Endometrial microvascular endothelial cells (primary cell): ENCODE data around the gene TSPAN14. TPM values are rescaled to one million over a fixed set of nuclear protein-coding genes. Genes with fewer than 3 reads are reported as not detected.

ENCODE experiments used
- in situ Hi-C: cut with HindIII; loops from 2 replicates; pipeline ENCODE4 v1.10.0; 2017; ENCODE audit warnings: low sequenced_read_pairs, low pct_unique_long_range_greater_than_20kb; ENCODE audit errors: inconsistent ontology term
- total RNA-seq: library from RNA; depleted of rRNA; stranded (reverse); fragments of >200 nt; gene quantifications from one replicate; pipeline ENCODE4 v1.2.3, GENCODE V29; 2015; ENCODE audit errors: inconsistent ontology term

Gene TSPAN14, protein sequence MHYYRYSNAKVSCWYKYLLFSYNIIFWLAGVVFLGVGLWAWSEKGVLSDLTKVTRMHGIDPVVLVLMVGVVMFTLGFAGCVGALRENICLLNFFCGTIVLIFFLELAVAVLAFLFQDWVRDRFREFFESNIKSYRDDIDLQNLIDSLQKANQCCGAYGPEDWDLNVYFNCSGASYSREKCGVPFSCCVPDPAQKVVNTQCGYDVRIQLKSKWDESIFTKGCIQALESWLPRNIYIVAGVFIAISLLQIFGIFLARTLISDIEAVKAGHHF
- 275 TPM for total RNA-seq

DNA sequence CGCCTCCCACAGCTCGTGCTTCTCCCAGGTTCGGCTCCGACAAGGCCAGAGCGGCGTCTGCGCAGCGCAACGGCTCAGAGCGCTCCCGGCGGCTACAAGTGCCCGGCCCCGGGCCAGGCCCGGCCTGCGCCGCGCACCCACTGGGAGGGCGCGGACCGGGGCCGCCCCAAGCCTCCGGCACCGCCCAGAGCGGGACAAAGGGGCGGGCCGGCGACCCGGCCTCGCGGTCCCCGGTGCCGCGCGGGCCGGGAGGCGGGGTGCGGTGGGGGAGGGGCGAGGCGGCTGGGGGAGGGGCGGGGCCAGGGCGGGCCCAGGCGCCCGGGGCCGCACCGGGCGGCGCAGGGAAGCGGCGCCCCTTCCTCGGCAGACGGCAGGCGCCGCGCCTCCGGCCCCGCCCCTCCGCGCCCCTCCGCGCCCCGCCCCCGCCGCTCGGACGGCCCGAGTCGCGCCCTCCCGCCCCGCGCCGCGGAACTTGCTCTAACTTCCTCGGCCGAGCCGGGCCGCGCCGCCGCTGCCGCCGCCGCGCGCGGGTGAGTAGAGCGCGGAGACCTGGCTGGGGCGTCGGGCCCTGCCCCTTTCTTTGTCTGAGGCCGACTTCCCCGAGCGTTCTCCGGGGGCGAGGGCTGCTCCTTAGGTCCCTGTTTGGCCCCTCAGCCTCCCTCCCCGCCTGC lies at the start of gene TSPAN14:
Gene TSPAN14 (plus strand): TSS at position 469 of the 671 bp plus-strand sequence. CDS start 34,924 bp downstream, outside the sequence.
- in situ Hi-C loops: no loop called here

GRCh38 chr10:80405035-80405434 lies 49.1 kb upstream of the TSPAN14 start:
- in situ Hi-C loops: loop anchor here (25.0 kb wide), 1 partner anchor 107 kb away; no protein-coding TSS in a partner anchor

DNA sequence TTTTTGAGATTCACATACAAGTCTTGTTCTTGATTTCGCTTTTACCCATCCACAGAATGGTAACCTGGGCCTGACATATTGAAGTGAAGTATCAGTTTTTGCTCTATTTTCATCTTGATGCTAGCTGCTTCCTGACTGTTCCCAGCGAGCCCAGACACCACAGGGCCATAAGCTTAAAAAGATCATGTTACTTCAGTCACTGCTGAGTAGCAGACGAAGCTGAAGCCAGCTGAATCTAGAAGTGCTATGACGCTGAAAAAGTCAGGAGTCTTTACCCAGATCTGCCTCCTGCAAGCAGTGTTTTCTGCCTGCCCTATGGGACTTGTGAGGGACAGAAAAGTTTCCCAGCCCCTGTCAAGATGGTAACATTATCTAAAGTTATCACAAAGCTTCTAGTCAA lies 48.5 kb upstream of the TSPAN14 start:
- in situ Hi-C loops: loop anchor here (25.0 kb wide), 1 partner anchor 107 kb away; no protein-coding TSS in a partner anchor

DNA sequence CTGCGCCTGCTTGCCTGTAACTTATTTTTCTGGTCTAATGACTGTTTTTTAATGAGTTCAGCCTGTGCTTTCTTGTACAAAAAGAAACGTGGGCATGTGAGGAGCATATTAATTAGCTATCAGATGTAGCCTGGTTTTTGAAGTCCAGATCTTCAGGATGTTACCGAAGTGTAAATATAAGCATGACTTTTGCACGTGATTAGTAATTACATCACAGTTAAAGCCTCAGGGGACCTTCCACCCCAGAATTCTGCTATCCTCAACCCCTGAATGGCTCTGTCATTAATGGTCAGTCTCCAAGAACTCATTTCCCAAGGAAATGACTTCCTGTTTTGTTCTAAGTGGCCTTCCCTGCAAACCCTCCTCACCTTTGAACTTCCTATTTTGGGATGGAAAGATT lies 47.9 kb upstream of the TSPAN14 start:
- in situ Hi-C loops: loop anchor here (25.0 kb wide), 1 partner anchor 106 kb away; no protein-coding TSS in a partner anchor

- in situ Hi-C loops: loop anchor here (25.0 kb wide), 1 partner anchor 104 kb away; no protein-coding TSS in a partner anchor
Measured at GRCh38 chr10:80407812-80408241, 46.3 kb upstream of the TSPAN14 start.

GRCh38 chr10:80408242-80409101 lies 45.6 kb upstream of the TSPAN14 start, which contains the start of gene PRXL2A:
Gene PRXL2A, plus strand, starts transcription at chr10:80408551. Its CDS starts 11,917 bp downstream, at chr10:80420468.
- in situ Hi-C loops: loop anchor here (25.0 kb wide), 1 partner anchor 104 kb away; no protein-coding TSS in a partner anchor

GRCh38 chr10:80409121-80409520 lies 45.0 kb upstream of the TSPAN14 start:
- in situ Hi-C loops: loop anchor here (25.0 kb wide), 1 partner anchor 103 kb away; no protein-coding TSS in a partner anchor

DNA sequence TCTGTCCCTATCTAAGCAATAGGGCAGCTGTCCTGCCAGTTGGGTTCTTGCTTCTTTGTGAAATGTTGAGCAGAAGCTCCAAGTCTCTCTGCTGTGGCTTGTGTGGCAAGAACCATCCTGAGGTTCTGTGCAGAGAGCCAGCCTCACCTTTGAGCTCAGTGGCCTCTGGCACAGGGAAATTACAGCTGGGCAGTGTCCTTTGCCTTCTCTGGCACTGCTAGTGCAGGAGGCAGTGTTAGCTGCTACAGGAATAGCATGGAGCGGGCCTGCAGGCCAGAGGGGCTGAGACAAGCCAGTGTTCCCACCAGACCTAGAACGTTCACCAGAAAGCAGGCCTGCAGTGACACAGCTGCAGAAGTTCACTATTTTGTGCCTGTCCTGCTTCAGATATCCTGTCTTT lies 44.0 kb upstream of the TSPAN14 start:
- in situ Hi-C loops: loop anchor here (25.0 kb wide), 1 partner anchor 102 kb away; no protein-coding TSS in a partner anchor

DNA sequence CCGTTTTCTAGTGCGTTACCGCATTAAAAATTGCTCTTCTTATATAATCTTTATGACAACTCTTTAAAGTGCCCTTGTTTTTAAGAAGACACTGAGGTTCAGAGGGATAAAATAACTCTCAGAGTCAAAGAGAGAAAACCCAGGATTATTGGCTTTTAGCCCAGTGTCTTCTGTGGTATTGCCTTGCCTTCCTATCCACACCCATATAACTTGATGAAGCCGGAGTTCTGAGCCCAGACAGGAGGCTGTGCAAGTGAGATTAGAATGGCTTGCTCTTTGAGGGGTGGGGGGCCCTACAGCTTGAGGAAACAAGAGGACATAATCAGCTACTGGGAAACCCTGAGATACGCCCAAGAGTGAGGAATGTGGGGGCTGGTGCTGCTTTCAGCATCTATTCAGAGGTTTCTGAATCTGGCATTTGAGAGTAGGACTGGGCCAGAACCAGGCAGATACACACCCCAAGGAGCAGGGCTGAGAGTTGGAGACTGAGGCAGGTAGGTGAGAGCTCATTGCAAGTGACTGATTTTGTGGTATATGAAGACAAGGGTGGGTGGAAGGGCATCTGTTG lies 43.4 kb upstream of the TSPAN14 start:
- in situ Hi-C loops: loop anchor here (25.0 kb wide), 1 partner anchor 102 kb away; no protein-coding TSS in a partner anchor

DNA sequence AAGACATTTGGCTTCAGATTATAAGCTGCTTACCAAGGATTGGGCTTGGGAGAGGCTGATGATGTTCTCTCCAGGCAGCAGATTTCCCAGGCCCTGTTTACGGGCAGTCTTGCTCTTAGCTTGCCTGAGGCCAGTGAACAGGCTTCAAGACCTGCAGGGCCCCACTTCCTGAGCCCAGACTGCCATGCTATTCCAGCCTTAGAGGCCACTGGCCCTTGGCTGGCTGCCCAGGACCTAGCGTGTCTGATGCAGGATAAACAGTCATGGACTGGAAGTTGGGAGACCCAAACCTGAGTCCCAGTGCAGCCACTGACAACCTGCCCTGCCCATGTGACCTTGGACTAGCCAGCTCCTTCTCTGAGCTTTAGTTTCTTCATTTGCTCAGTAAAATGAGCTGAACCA lies 42.8 kb upstream of the TSPAN14 start:
- in situ Hi-C loops: loop anchor here (25.0 kb wide), 1 partner anchor 101 kb away; no protein-coding TSS in a partner anchor

DNA sequence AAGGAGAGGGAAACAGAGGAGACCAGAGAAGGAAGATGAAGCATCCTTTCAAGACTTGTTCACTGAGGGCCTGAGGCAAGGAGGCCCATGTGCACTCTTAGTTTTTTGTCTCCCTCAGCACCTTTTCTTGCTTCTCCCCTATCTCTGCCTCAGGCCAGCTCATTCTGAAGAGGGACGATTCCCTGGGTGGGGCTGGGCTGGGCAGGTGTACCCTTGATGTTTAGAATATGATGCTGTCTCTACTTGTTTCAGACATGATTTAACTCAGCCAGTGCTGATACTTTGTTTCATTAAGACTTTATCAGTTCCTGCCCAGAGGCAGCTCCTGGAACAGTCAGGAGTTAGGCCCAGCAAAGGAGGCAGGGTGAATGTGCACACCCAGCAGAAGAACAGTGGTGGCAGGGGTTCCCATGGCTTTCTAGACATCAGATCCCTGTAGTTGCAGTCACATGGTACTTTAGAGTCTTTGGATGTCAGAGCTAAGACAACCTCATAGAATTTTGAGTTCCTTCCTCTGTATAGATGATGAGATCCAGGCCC lies 42.4 kb upstream of the TSPAN14 start:
- in situ Hi-C loops: loop anchor here (25.0 kb wide), 1 partner anchor 101 kb away; no protein-coding TSS in a partner anchor

- in situ Hi-C loops: loop anchor here (25.0 kb wide), 1 partner anchor 100 kb away; no protein-coding TSS in a partner anchor
Measured at GRCh38 chr10:80412486-80412885, 41.6 kb upstream of the TSPAN14 start.

- in situ Hi-C loops: loop anchor here (25.0 kb wide), 1 partner anchor 99 kb away; no protein-coding TSS in a partner anchor
Measured at GRCh38 chr10:80413271-80413996, 40.7 kb upstream of the TSPAN14 start.

DNA sequence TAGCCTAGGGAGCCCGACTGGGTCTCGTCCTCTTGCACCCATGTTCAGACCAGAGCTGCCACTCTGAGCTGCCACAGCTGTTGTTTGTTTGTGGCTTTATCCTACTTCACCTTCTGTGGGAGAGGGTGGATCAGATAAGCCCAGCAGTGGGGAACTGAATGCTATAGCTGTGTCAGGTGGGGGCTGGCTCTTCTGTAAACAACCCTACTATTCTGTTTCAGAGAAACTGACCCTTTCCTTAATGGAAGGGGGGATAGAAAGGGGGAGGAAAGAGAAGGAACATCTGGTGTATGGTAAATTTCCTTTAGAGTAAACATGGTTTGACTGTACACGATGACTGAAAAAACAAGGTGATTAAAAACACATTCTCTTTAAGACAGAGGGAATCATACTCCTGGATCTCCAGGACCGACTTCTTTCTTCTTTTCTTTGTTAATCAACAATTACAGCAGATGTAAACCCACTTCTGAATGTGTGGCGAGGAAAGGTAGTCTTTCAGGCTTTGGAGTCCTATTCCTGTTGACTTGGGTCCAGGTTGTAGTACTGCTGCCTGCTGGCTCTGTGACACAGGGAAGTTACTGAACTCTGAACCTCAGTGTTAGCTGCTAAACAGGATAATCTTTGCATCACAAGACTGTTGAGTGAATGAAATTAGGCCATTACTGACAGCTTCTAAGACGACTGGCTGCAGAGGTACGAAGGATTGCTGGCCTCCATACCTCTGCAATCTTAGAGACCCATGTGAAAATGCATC lies 39.8 kb upstream of the TSPAN14 start:
- in situ Hi-C loops: loop anchor here (25.0 kb wide), 1 partner anchor 98 kb away; no protein-coding TSS in a partner anchor

DNA sequence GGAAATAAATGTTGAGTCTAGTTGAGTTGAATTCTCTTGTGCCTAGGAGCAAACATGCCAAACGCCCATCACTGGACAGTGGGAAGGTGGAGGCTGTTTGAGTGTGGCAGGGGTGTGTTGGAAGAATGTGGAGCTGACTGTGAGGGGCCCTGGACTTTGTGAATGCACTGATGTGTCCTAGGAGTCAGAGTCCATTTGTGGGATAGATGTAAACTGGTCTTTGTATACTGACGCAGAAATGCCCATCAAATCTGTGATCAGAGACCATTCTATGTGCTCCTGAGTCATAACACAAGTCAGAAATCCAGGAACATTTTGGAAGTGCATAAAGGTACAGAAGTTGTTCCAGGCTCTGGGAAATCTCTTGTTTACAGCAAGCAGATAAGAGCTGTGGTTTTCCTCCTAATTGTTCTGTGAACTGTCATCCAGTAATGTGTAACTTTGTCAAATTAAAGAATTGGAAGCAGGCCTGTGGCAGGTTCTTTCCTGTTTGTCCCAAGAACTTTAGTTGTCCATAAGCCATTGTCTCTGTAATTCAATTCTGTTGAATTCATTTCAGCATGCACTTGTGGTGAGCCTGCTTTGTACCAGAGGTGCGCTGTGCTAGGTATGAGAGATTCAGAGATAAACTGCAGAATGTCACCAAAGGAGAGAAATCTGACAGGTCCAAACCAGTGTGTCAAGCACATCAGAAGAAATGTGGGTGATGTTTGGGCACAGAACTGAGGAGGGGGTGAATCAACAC lies 38.2 kb upstream of the TSPAN14 start:
- in situ Hi-C loops: loop anchor here (25.0 kb wide), 1 partner anchor 96 kb away; no protein-coding TSS in a partner anchor
